Naive thymus-derived CD4-positive, alpha-beta T cell (primary cell): Measurements from ENCODE around the gene ZC3HAV1. TPM values are rescaled to one million over a fixed set of nuclear protein-coding genes. Genes with fewer than 3 reads are reported as not detected.

ENCODE experiments used
- ATAC-seq: fragments of 150-1000 bp; cut with Tn5 transposase; 2 replicates; pipeline ENCODE4 v1.10.0; 2021; ENCODE audit warnings: mild to moderate bottlenecking, moderate library complexity
- CTCF ChIA-PET: fragments of 350-600 bp; sonication (Branson Sonifier 250); formaldehyde crosslinking; loops from one replicate; lab custom pipeline; 2021; ENCODE audit warnings: antibody characterized with exemption; lab: Charles Lee
- POLR2A ChIA-PET: fragments of 350-600 bp; sonication (Branson Sonifier 250); formaldehyde crosslinking; loops from one replicate; lab custom pipeline; 2021; ENCODE audit warnings: antibody characterized with exemption, inconsistent platforms; lab: Charles Lee
- DNase-seq, 9 donors: peaks; one replicate each; pipeline versions ENCODE4 v3.0.0 to v3.0.0-alpha.2; 2020 to 2022; ENCODE audit warnings: mixed read lengths in 1 of 9
- H3K27ac ChIP-seq: one replicate; pipeline ENCODE4 v1.7.0; 2013; ENCODE audit warnings: mild to moderate bottlenecking, low read depth, low read length, moderate library complexity
- H3K27me3 ChIP-seq, 2 donors: one replicate each; pipeline ENCODE4 v1.7.0; 2013; ENCODE audit warnings: low read length in 2 of 2, mild to moderate bottlenecking in 2 of 2, moderate library complexity in 2 of 2; ENCODE audit not compliant: control insufficient read depth in 2 of 2, insufficient read depth in 2 of 2
- H3K36me3 ChIP-seq, 3 experiments: 1 replicate in 2 of 3; 2 replicates in 1 of 3; pipeline ENCODE4 v1.7.0; 2013; ENCODE audit warnings: low read length in 3 of 3, mild to moderate bottlenecking in 3 of 3, moderate library complexity in 1 of 3; ENCODE audit not compliant: insufficient read depth in 3 of 3, control insufficient read depth in 2 of 3
- H3K4me1 ChIP-seq, 2 donors: one replicate each; pipeline ENCODE4 v1.7.0; 2013; ENCODE audit warnings: low read length in 2 of 2, mild to moderate bottlenecking in 2 of 2, moderate library complexity in 1 of 2; ENCODE audit not compliant: control insufficient read depth in 2 of 2, insufficient read depth in 2 of 2
- H3K4me3 ChIP-seq: 2 replicates; pipeline ENCODE4 v1.7.0; 2013; ENCODE audit warnings: mild to moderate bottlenecking, low read length
- H3K9me3 ChIP-seq, 3 experiments: 1 replicate in 2 of 3; 2 replicates in 1 of 3; pipeline ENCODE4 v1.7.0; 2013; ENCODE audit warnings: low read length in 3 of 3; ENCODE audit not compliant: control insufficient read depth in 2 of 3
- H3K27ac Mint-ChIP-seq, 9 donors: one replicate each; pipeline ENCODE4 v1.8.0; 2020 to 2022; ENCODE audit warnings: mixed read lengths in 9 of 9, mild to moderate bottlenecking in 8 of 9, moderate library complexity in 5 of 9, inconsistent platforms in 2 of 9
- H3K27me3 Mint-ChIP-seq, 5 donors: one replicate each; pipeline ENCODE4 v1.8.0; 2021 to 2022; ENCODE audit warnings: mixed read lengths in 5 of 5, mild to moderate bottlenecking in 1 of 5
- H3K36me3 Mint-ChIP-seq, 5 donors: one replicate each; pipeline ENCODE4 v1.8.0; 2020 to 2022; ENCODE audit warnings: mixed read lengths in 5 of 5, mild to moderate bottlenecking in 3 of 5, inconsistent platforms in 1 of 5
- H3K4me1 Mint-ChIP-seq, 7 donors: one replicate each; pipeline ENCODE4 v1.8.0; 2020 to 2022; ENCODE audit warnings: mixed read lengths in 7 of 7, mild to moderate bottlenecking in 3 of 7, inconsistent platforms in 1 of 7
- H3K4me3 Mint-ChIP-seq, 10 donors: one replicate each; pipeline ENCODE4 v1.8.0; 2020 to 2022; ENCODE audit warnings: mild to moderate bottlenecking in 10 of 10, mixed read lengths in 10 of 10, moderate library complexity in 6 of 10, inconsistent platforms in 2 of 10
- H3K9me3 Mint-ChIP-seq, 11 donors: one replicate each; pipeline ENCODE4 v1.8.0; 2020 to 2022; ENCODE audit warnings: mixed read lengths in 11 of 11, mild to moderate bottlenecking in 4 of 11, inconsistent platforms in 1 of 11, moderate library complexity in 1 of 11
- intact Hi-C, 2 donors: fragments of 100-400 bp; cut with micrococcal nuclease; formaldehyde crosslinking; loops; one replicate each; pipeline ENCODE4 v1.15.1; 2023
- polyA plus RNA-seq, 2 donors: library from polyadenylated mRNA; unstranded; fragments of 300-500 nt; fragmentation: Illumina TruSeq; gene quantifications; one replicate each; pipeline ENCODE4 v1.2.3, GENCODE V29; 2021
- total RNA-seq, 6 experiments: library from RNA in 5 of 6; stranded (reverse) in 5 of 6; gene quantifications; 1 replicate in 5 of 6; 2 replicates in 1 of 6; pipeline ENCODE4 v1.2.3 and lab custom pipeline; 2021 to 2026

The ZC3HAV1 gene
- total and polyA plus RNA-seq, 7 experiments from 2014 or later, result 129 to 249 (median 157) TPM

GRCh38 chr7:139086454-139086853, 23.1 kb downstream of the ZC3HAV1 start:
- ChIA-PET POLR2A (interaction anchor here (0.8 to 5.8 kb wide), 5 partner anchors 9 to 27 kb away, joined by 3 to 57 read pairs (median 11); no protein-coding TSS in a partner anchor), CTCF (interaction anchor here (1.2 to 6.4 kb wide), 3 partner anchors 9 to 12 kb away, joined by 4 to 34 read pairs (median 5); no protein-coding TSS in a partner anchor)
- Mint-ChIP-seq H3K27ac (peak overlapping the region; percentile 57 to 93 (median 84)), H3K4me1 (peaks cover 65 to 98% (median 90%) of the 10 kb centered on the region in 7 donors), H3K4me3 (peak overlapping the region in 9 of 10 donors; percentile 18 to 98 (median 65)), H3K36me3 (peaks cover 16 to 74% (median 64%) of the 10 kb centered on the region in 5 donors), H3K9me3 (peaks cover 0 to 13% (median 1%) of the 10 kb centered on the region in 11 donors), H3K27me3 (no peaks in the 10 kb centered on the region)
- Histone ChIP-seq H3K27me3 (no peaks in the 10 kb centered on the region), H3K36me3 (peaks cover 22 to 74% (median 54%) of the 10 kb centered on the region in 3 experiments), H3K27ac (peak overlapping the region; percentile 18), H3K9me3 (no peaks in the 10 kb centered on the region), H3K4me3 (no peak overlapping the region), H3K4me1 (peaks cover 60 to 77% of the 10 kb centered on the region in 2 donors)
- DNase-seq (no peak), ATAC-seq (no peak)
- intact Hi-C loops, result no loop called here

GRCh38 chr7:139084709-139085108, 24.8 kb downstream of the ZC3HAV1 start:
- H3K4me3 ChIP-seq, result no peak overlapping the region
- ATAC-seq (no peak), DNase-seq (no peak)
- peaks cover 49 to 88% of the 10 kb centered on the region in 2 donors for H3K4me1 ChIP-seq
- peak overlapping the region in 8 of 10 donors; percentile 49 to 98 (median 60) for H3K4me3 Mint-ChIP-seq
- ChIA-PET CTCF (interaction anchor here (1.4 to 6.4 kb wide), 4 partner anchors 10 to 67 kb away, joined by 6 to 34 read pairs (median 15); no protein-coding TSS in a partner anchor), POLR2A (interaction anchor here (1.3 to 5.8 kb wide), 6 partner anchors 10 to 19 kb away, joined by 3 to 57 read pairs (median 14); no protein-coding TSS in a partner anchor)
- no peaks in the 10 kb centered on the region for H3K27me3 Mint-ChIP-seq
- peak overlapping the region; percentile 38 for H3K27ac ChIP-seq
- peaks cover 0 to 13% (median 2%) of the 10 kb centered on the region in 11 donors for H3K9me3 Mint-ChIP-seq
- H3K9me3 ChIP-seq, result no peaks in the 10 kb centered on the region
- intact Hi-C loops, result loop anchor here (1.0 kb wide), 2 partner anchors 9 to 10 kb away; no protein-coding TSS in a partner anchor
- peaks cover 27 to 84% (median 73%) of the 10 kb centered on the region in 5 donors for H3K36me3 Mint-ChIP-seq
- H3K4me1 Mint-ChIP-seq, result peaks cover 65 to 100% (median 96%) of the 10 kb centered on the region in 7 donors
- peaks cover 26 to 92% (median 61%) of the 10 kb centered on the region in 3 experiments for H3K36me3 ChIP-seq
- peak overlapping the region in 8 of 9 donors; percentile 79 to 90 (median 84) for H3K27ac Mint-ChIP-seq
- no peaks in the 10 kb centered on the region for H3K27me3 ChIP-seq

GRCh38 chr7:139081584-139081983, 27.9 kb downstream of the ZC3HAV1 start:
- Mint-ChIP-seq H3K4me1 (peaks cover 52 to 98% (median 95%) of the 10 kb centered on the region in 7 donors), H3K9me3 (peaks cover 0 to 5% (median 0%) of the 10 kb centered on the region in 11 donors), H3K27ac (peak overlapping the region; percentile 60 to 94 (median 88)), H3K27me3 (no peaks in the 10 kb centered on the region), H3K4me3 (peak overlapping the region; percentile 51 to 98 (median 74)), H3K36me3 (peaks cover 25 to 80% (median 69%) of the 10 kb centered on the region in 5 donors)
- Histone ChIP-seq H3K4me1 (peaks cover 40 to 79% of the 10 kb centered on the region in 2 donors), H3K27ac (peak overlapping the region; percentile 56), H3K36me3 (peaks cover 37 to 96% (median 67%) of the 10 kb centered on the region in 3 experiments), H3K4me3 (no peak overlapping the region), H3K9me3 (no peaks in the 10 kb centered on the region), H3K27me3 (no peaks in the 10 kb centered on the region)
- intact Hi-C loops, result loop anchor here in 1 of 2 donors (1.0 kb wide), 2 partner anchors 13 to 46 kb away; no protein-coding TSS in a partner anchor
- ATAC-seq (no peak), DNase-seq (no peak)
- POLR2A ChIA-PET, result interaction anchor here (0.8 to 3.8 kb wide), 8 partner anchors 10 to 50 kb away, joined by 3 to 40 read pairs (median 8); no protein-coding TSS in a partner anchor
- CTCF ChIA-PET, result interaction anchor here (0.7 to 2.5 kb wide), 5 partner anchors 10 to 65 kb away, joined by 3 to 9 read pairs (median 4); no protein-coding TSS in a partner anchor

DNA sequence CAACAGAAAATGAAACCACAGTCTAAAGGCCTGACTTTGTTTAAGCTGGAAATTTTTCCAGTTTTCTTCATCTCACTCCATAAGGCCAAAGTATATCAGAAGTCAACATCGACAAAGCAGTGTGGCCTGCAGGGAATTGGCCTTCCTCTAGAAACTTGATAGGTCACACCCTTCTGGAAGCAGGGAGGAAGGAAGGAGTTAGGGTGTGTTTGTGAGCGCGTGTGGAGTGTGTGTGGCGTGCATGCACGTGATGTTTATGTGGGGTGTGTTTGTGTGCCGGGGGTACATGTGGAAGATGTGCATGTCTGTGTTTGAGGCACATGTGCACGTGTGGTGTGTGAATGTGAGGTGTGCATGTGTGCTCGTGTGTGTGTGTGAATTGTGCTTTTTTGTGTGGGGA, 28.6 kb downstream of the ZC3HAV1 start:
- peaks cover 49 to 98% (median 92%) of the 10 kb centered on the region in 7 donors for H3K4me1 Mint-ChIP-seq
- DNase-seq (no peak), ATAC-seq (peak; percentile 17)
- peaks cover 24 to 79% (median 64%) of the 10 kb centered on the region in 5 donors for H3K36me3 Mint-ChIP-seq
- peaks cover 38 to 96% (median 71%) of the 10 kb centered on the region in 3 experiments for H3K36me3 ChIP-seq
- peak overlapping the region; percentile 56 for H3K27ac ChIP-seq
- intact Hi-C loops, result loop anchor here (1.0 kb wide), 3 partner anchors 8 to 46 kb away; no protein-coding TSS in a partner anchor
- H3K27ac Mint-ChIP-seq, result peak overlapping the region; percentile 60 to 94 (median 87)
- H3K27me3 ChIP-seq, result no peaks in the 10 kb centered on the region
- H3K9me3 Mint-ChIP-seq, result peaks cover 0 to 3% (median 0%) of the 10 kb centered on the region in 11 donors
- H3K4me3 Mint-ChIP-seq, result peak overlapping the region; percentile 51 to 98 (median 74)
- H3K4me1 ChIP-seq, result peaks cover 34 to 75% of the 10 kb centered on the region in 2 donors
- ChIA-PET CTCF (interaction anchor here (0.7 to 2.5 kb wide), 6 partner anchors 11 to 27 kb away, joined by 3 to 9 read pairs (median 4); no protein-coding TSS in a partner anchor), POLR2A (interaction anchor here (0.8 to 3.8 kb wide), 9 partner anchors 10 to 51 kb away, joined by 3 to 40 read pairs (median 6); no protein-coding TSS in a partner anchor)
- no peak overlapping the region for H3K4me3 ChIP-seq
- H3K27me3 Mint-ChIP-seq, result no peaks in the 10 kb centered on the region
- H3K9me3 ChIP-seq, result no peaks in the 10 kb centered on the region

GRCh38 chr7:139079861-139080260, 29.7 kb downstream of the ZC3HAV1 start:
- POLR2A ChIA-PET, result interaction anchor here (0.6 to 3.8 kb wide), 11 partner anchors 8 to 1007 kb away, joined by 3 to 40 read pairs (median 6); a partner anchor contains a TSS
- Histone ChIP-seq H3K9me3 (no peaks in the 10 kb centered on the region), H3K36me3 (peaks cover 42 to 94% (median 76%) of the 10 kb centered on the region in 3 experiments), H3K27ac (peak overlapping the region; percentile 56), H3K27me3 (no peaks in the 10 kb centered on the region), H3K4me3 (no peak overlapping the region), H3K4me1 (peaks cover 23 to 72% of the 10 kb centered on the region in 2 donors)
- ATAC-seq, result no peak
- peaks cover 0 to 3% (median 0%) of the 10 kb centered on the region in 11 donors for H3K9me3 Mint-ChIP-seq
- DNase-seq, result no peak
- peak overlapping the region; percentile 16 to 98 (median 74) for H3K4me3 Mint-ChIP-seq
- peak overlapping the region; percentile 42 to 94 (median 87) for H3K27ac Mint-ChIP-seq
- CTCF ChIA-PET, result interaction anchor here (0.9 to 2.5 kb wide), 3 partner anchors 15 to 28 kb away, joined by 3 to 9 read pairs (median 5); no protein-coding TSS in a partner anchor
- H3K4me1 Mint-ChIP-seq, result peaks cover 41 to 93% (median 86%) of the 10 kb centered on the region in 7 donors
- intact Hi-C loops, result loop anchor here in 1 of 2 donors (1.0 kb wide), 1 partner anchor 9 kb away; no protein-coding TSS in a partner anchor
- H3K27me3 Mint-ChIP-seq, result no peaks in the 10 kb centered on the region
- peaks cover 24 to 75% (median 61%) of the 10 kb centered on the region in 5 donors for H3K36me3 Mint-ChIP-seq

GRCh38 chr7:139078911-139079310, 30.6 kb downstream of the ZC3HAV1 start:
- intact Hi-C loops, result no loop called here
- Mint-ChIP-seq H3K4me1 (peaks cover 34 to 91% (median 81%) of the 10 kb centered on the region in 7 donors), H3K27ac (peak overlapping the region; percentile 42 to 94 (median 87)), H3K27me3 (no peaks in the 10 kb centered on the region), H3K9me3 (peaks cover 0 to 3% (median 0%) of the 10 kb centered on the region in 11 donors), H3K36me3 (peaks cover 23 to 71% (median 56%) of the 10 kb centered on the region in 5 donors), H3K4me3 (peak overlapping the region; percentile 3 to 98 (median 61))
- Histone ChIP-seq H3K27me3 (no peaks in the 10 kb centered on the region), H3K9me3 (no peaks in the 10 kb centered on the region), H3K27ac (peak overlapping the region; percentile 56), H3K4me1 (peaks cover 15 to 66% of the 10 kb centered on the region in 2 donors), H3K36me3 (peaks cover 44 to 90% (median 69%) of the 10 kb centered on the region in 3 experiments), H3K4me3 (no peak overlapping the region)
- ATAC-seq (no peak), DNase-seq (no peak)
- CTCF ChIA-PET, result interaction anchor here (2.1 kb wide), 1 partner anchor 16 kb away, joined by 8 read pairs; no protein-coding TSS in a partner anchor
- POLR2A ChIA-PET, result interaction anchor here (0.7 to 3.3 kb wide), 8 partner anchors 9 to 62 kb away, joined by 3 to 17 read pairs (median 4); no protein-coding TSS in a partner anchor
